Measurements from ENCODE around the gene BAIAP3. TPM values are rescaled to one million over a fixed set of nuclear protein-coding genes. Genes with fewer than 3 reads are reported as not detected.
A peak's percentile ranks its signal among the peaks of the same experiment; 100 is the strongest.
"Not testable (repeated sequence)": the region's sequence is repeated elsewhere in the genome, so short reads cannot be mapped to it uniquely, and the experiment has no call there.

BAIAP3 gene
- total RNA-seq, 1 experiment from 2014 or later: 0.34 TPM

DNA sequence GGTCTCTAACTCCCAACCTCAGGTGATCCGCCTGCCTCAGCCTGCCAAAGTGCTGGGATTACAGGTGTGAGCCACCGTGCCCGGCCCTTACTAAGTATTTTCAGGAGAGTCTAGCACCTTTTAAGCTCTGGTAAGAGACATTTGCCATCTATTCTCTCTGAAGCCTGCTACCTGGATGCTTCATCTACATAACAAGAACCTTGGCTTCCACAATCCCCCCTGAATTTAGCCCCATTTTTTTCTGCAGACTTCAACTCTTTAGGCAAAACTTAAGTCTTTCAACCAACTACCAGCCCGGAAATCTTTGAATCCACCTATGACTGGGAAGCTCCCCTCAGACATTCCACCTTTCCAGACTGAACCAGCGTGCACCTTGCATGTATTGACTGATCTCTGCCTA lies 38.0 kb upstream of the BAIAP3 start:
- H3K4me1 ChIP-seq: no peaks in the 10 kb centered on the region
- no peak overlapping the region for H3K27ac ChIP-seq
- no peaks in the 10 kb centered on the region for H3K36me3 ChIP-seq
- H3K4me3 ChIP-seq: no peak overlapping the region
- peaks cover 41% of the 10 kb centered on the region for H3K27me3 ChIP-seq
- no peak for DNase-seq
- H3K9me3 ChIP-seq (replicated peaks): no peaks in the 10 kb centered on the region

- not testable (repeated sequence) for H3K4me1 ChIP-seq; H3K36me3 ChIP-seq; H3K9me3 ChIP-seq (replicated peaks); DNase-seq; H3K27ac ChIP-seq; H3K4me3 ChIP-seq
- peaks cover 39% of the 10 kb centered on the region for H3K27me3 ChIP-seq
Measured at GRCh38 chr16:1296688-1297017, 36.8 kb upstream of the BAIAP3 start.

- Histone ChIP-seq H3K27me3 (peaks cover 35% of the 10 kb centered on the region), H3K36me3 (no peaks in the 10 kb centered on the region), H3K27ac (no peak overlapping the region), H3K4me3 (no peak overlapping the region), H3K4me1 (no peaks in the 10 kb centered on the region), H3K9me3 (replicated peaks) (no peaks in the 10 kb centered on the region)
- no peak for DNase-seq
Measured at GRCh38 chr16:1297018-1297696, 36.3 kb upstream of the BAIAP3 start.

DNA sequence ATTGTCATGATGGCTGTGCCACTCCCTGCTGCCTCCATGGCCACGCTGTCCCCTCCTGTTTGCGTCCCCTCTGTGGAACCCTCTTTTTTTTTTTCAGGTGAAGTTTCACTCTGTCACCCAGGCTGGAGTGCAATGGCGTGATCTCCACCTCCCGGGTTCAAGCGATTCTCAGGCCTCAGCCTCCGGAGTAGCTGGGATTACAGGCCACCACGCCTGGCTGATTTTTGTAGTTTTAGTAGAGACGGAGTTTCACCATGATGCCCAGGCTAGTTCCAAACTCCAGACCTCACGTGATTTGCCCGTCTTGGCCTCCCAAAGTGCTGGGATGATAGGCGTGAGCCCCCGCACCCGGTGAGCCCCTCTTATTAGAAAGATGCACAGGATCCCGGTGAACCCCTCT lies 35.0 kb upstream of the BAIAP3 start:
- peaks cover 39% of the 10 kb centered on the region for H3K27me3 ChIP-seq
- DNase-seq: no peak

DNA sequence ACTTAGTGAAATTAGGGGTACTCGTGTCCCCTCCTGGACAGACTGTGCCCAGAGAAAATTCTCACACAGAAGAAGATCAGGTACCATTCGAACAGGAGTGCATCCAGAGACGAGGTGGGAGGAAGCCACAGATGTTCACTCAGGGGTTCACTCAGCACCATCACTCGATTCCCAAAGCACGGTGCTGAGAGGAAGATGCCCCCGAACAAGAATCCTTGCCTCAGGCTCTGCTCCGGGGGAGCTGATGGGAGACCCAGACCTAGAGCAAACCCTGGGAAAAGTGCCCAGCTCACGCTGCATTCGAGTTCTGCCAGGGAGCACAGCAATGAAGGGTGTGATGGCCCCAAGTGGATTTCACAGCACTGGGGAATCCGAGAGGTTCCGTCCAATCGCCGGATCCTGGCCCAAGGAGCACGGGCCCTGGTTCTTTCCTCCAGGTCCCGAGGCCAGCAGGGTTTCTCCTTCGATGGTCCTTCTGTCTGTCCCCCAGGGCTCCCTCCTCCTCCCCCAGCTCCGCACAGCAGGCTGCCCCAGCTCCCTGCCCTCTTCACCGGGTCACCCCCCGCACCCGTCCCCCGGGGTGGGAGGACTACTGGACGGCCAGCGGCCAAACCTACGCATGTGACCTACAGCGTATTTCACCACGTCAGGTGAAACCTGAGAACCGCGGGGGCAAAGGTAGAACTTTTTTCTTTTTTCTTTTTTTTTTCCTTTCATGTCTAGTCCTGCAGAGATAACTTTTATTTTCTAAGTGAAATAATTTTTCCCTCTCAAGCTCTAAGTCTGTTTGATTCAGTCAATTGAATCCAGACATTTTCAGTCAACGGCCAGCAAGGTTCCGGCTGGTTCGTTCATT lies 34.2 kb upstream of the BAIAP3 start:
- Histone ChIP-seq H3K27ac (no peak overlapping the region), H3K9me3 (replicated peaks) (no peaks in the 10 kb centered on the region), H3K4me1 (no peaks in the 10 kb centered on the region), H3K27me3 (peaks cover 42% of the 10 kb centered on the region), H3K36me3 (no peaks in the 10 kb centered on the region), H3K4me3 (no peak overlapping the region)
- DNase-seq: no peak

More for the DNA sequence above, 35.0 kb upstream of the BAIAP3 start:
- Histone ChIP-seq H3K36me3 (no peaks in the 10 kb centered on the region), H3K4me1 (no peaks in the 10 kb centered on the region), H3K4me3 (no peak overlapping the region), H3K9me3 (replicated peaks) (no peaks in the 10 kb centered on the region), H3K27ac (no peak overlapping the region)

DNA sequence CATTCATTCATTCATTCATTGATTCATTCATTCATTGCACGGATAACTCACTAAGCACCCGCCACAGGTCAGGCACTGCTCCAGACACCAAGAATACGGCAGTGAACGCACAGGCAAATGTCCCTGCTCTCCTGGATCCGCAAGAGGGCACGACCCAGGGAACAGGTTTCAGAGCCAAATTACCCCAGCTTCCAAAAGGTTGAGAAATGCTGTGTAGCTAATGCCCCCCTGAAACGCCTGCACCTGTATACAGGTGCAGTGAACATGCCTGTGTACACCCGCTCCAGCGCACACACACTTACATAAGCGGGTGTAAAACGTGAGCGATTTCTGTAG lies 33.6 kb upstream of the BAIAP3 start:
- Histone ChIP-seq H3K4me1 (no peaks in the 10 kb centered on the region), H3K9me3 (replicated peaks) (no peaks in the 10 kb centered on the region), H3K27me3 (peaks cover 38% of the 10 kb centered on the region)

GRCh38 chr16:1300664-1301476 lies 32.6 kb upstream of the BAIAP3 start:
- no peaks in the 10 kb centered on the region for H3K9me3 ChIP-seq (replicated peaks)
- no peaks in the 10 kb centered on the region for H3K4me1 ChIP-seq
- DNase-seq: peak; percentile 63 to 72
- H3K27ac ChIP-seq: no peak overlapping the region
- no peak overlapping the region for H3K4me3 ChIP-seq
- no peaks in the 10 kb centered on the region for H3K36me3 ChIP-seq
- peaks cover 33% of the 10 kb centered on the region for H3K27me3 ChIP-seq

More for the DNA sequence above, 33.6 kb upstream of the BAIAP3 start:
- H3K36me3 ChIP-seq: no peaks in the 10 kb centered on the region
- no peak overlapping the region for H3K27ac ChIP-seq
- no peak for DNase-seq
- no peak overlapping the region for H3K4me3 ChIP-seq

GRCh38 chr16:1301562-1301961 lies 31.9 kb upstream of the BAIAP3 start:
- Histone ChIP-seq H3K27ac (no peak overlapping the region), H3K4me3 (no peak overlapping the region), H3K36me3 (no peaks in the 10 kb centered on the region), H3K9me3 (replicated peaks) (no peaks in the 10 kb centered on the region), H3K27me3 (peaks cover 33% of the 10 kb centered on the region), H3K4me1 (no peaks in the 10 kb centered on the region)
- DNase-seq: no peak

GRCh38 chr16:1305823-1306222 lies 27.6 kb upstream of the BAIAP3 start:
- H3K27me3 ChIP-seq: peaks cover 14% of the 10 kb centered on the region
- no peak for DNase-seq
- H3K36me3 ChIP-seq: no peaks in the 10 kb centered on the region
- no peaks in the 10 kb centered on the region for H3K4me1 ChIP-seq
- H3K9me3 ChIP-seq (replicated peaks): no peaks in the 10 kb centered on the region
- H3K4me3 ChIP-seq: no peak overlapping the region
- no peak overlapping the region for H3K27ac ChIP-seq

DNA sequence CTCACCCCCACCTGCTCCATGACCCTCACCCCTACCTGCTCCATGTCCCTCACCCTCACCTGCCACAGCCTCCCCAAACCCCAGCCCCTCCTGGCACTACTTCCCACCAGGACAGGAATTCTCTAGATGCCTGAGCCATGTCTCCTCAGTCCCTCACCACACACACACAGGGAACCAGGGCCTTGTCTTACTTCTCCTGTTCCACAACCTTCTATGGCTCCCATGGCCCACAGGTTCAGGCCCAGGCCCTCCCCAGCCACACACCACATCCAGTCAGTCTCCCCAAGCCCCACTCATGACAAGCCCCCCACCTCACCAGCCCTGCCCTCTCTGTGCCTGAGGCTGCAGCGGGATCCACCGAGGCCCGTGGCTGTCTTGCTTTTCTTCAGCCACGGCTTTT lies 27.1 kb upstream of the BAIAP3 start:
- H3K4me3 ChIP-seq: no peak overlapping the region
- H3K36me3 ChIP-seq: no peaks in the 10 kb centered on the region
- DNase-seq: no peak
- H3K27ac ChIP-seq: no peak overlapping the region
- H3K4me1 ChIP-seq: peaks cover 1% of the 10 kb centered on the region; the same call in 1 of the 2 replicates
- H3K27me3 ChIP-seq: peaks cover 10% of the 10 kb centered on the region
- no peaks in the 10 kb centered on the region for H3K9me3 ChIP-seq (replicated peaks)

- Histone ChIP-seq H3K4me3 (peak overlapping the region; percentile 73), H3K27me3 (peaks cover 3% of the 10 kb centered on the region; the same call in 1 of the 2 replicates), H3K27ac (peak overlapping the region; percentile 100), H3K4me1 (peaks cover 4% of the 10 kb centered on the region; the same call in 1 of the 2 replicates), H3K36me3 (peaks cover 13% of the 10 kb centered on the region), H3K9me3 (replicated peaks) (no peaks in the 10 kb centered on the region)
- DNase-seq: no peak
Measured at GRCh38 chr16:1308036-1308976, 25.1 kb upstream of the BAIAP3 start.

- peak; percentile 98 for DNase-seq
- H3K36me3 ChIP-seq: peaks cover 18% of the 10 kb centered on the region
- H3K4me1 ChIP-seq: peaks cover 4% of the 10 kb centered on the region; the same call in 1 of the 2 replicates
- peak within 1 kb of the TSS; percentile 73 for H3K4me3 ChIP-seq
- H3K27me3 ChIP-seq: no peaks in the 10 kb centered on the region
- H3K27ac ChIP-seq: peak within 1 kb of the TSS; percentile 100
- no peaks in the 10 kb centered on the region for H3K9me3 ChIP-seq (replicated peaks)
Measured at GRCh38 chr16:1308977-1309885, 24.2 kb upstream of the BAIAP3 start, which contains the start of gene UBE2I. Gene UBE2I, plus strand, starts transcription at chr16:1309636. Its CDS starts 4,395 bp downstream, at chr16:1314031.

All from SJCRH30 (cell line).